GM23248 (cell line): ENCODE data around the gene RDX.

Source experiments
- EZH2 ChIP-seq: fragments of 200-600 bp; sonication (generic); IDR thresholded peaks from 2 replicates; pipeline ENCODE4 v1.6.1; 2018; ENCODE audit warnings: antibody characterized with exemption, mild to moderate bottlenecking; ENCODE audit not compliant: insufficient read depth, poor library complexity, severe bottlenecking
- EZH2phosphoT487 ChIP-seq: fragments of 200-600 bp; sonication (generic); IDR thresholded peaks from 2 replicates; pipeline ENCODE4 v1.6.1; 2018; ENCODE audit warnings: antibody characterized with exemption, moderate library complexity, mild to moderate bottlenecking, low read depth; ENCODE audit not compliant: insufficient read depth

DNA sequence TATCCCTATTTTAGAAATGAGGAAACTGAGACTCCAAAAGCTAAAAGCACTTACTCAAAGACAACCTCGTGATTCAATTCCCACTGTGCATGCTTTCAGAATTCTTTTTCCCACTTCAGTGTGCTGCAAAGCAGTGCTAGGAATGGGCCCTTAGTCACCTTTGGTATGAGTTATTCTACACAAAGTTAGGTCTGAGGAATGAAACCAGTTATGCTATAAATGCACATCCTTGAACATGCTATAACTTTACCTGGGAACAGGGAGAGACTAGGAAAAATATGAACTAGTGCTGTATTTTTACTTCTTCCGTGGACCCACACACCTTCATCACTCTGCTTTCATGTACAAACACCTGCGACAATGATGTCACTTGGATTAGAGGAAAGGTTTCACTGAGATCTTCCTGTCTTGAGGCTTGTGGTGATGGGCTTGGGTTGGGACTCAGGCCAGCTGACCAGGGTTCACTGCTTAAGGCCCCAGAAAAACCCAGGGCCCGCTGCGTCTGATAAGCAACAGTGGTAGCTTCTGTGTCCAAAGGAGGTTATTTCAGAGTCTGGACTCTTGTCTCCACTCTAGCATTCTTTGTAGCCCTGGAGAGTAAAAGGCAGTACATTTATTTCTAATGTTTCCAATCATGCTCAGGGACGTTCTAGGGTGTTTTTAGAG, 121.6 kb downstream of the RDX start:
- TF ChIP-seq EZH2 (no peak), EZH2phosphoT487 (no peak)
